T-helper 2 cell treated with Interferon-gamma antibody and Interleukin-4, amounts not matched to agents 5 μg/mL and 100 μg/mL, for 36 hours (primary cell): ENCODE results near the gene GPR3.

ENCODE experiments used
- DNase-seq: peaks from one replicate; pipeline ENCODE4 v3.0.0; 2021; ENCODE audit warnings: low spot score
- H3K27ac Mint-ChIP-seq: one replicate; pipeline ENCODE4 v1.8.0; 2021; ENCODE audit warnings: mild to moderate bottlenecking, mixed read lengths
- H3K27me3 Mint-ChIP-seq: one replicate; pipeline ENCODE4 v1.8.0; 2021; ENCODE audit warnings: low read depth, mixed read lengths
- H3K36me3 Mint-ChIP-seq: one replicate; pipeline ENCODE4 v1.8.0; 2021; ENCODE audit warnings: low read depth, mixed read lengths
- H3K4me1 Mint-ChIP-seq: one replicate; pipeline ENCODE4 v1.8.0; 2021; ENCODE audit warnings: low read depth, mixed read lengths
- H3K4me3 Mint-ChIP-seq: one replicate; pipeline ENCODE4 v1.8.0; 2022; ENCODE audit warnings: mild to moderate bottlenecking, moderate library complexity, mixed read lengths
- H3K9me3 Mint-ChIP-seq: one replicate; pipeline ENCODE4 v1.8.0; 2021; ENCODE audit warnings: mixed read lengths

The GPR3 gene

DNA sequence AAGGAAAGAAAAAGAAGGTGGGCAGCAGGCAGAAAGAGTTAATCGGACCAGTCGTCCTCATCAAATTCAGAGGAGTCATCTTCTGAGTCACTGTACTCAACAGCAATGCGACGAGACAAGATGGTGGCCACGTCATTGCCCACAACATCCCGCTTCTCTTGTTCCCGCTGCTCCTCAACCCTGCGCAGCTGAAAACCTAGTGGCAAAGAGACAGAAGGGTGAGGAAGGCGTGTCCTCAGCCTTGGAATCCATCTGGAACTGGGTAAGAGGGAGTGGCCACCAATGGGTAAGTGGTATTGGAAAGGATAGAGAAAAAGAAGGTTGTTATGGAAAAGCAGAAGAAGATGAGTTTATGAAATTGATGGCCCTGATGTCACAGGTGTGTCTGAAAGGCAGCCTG lies 15.7 kb downstream of the GPR3 start:
- Mint-ChIP-seq H3K4me3 (no peak overlapping the region), H3K27me3 (no peaks in the 10 kb centered on the region), H3K36me3 (peaks cover 41% of the 10 kb centered on the region), H3K4me1 (peaks cover 11% of the 10 kb centered on the region), H3K27ac (no peak overlapping the region), H3K9me3 (no peaks in the 10 kb centered on the region)
- no peak for DNase-seq

DNA sequence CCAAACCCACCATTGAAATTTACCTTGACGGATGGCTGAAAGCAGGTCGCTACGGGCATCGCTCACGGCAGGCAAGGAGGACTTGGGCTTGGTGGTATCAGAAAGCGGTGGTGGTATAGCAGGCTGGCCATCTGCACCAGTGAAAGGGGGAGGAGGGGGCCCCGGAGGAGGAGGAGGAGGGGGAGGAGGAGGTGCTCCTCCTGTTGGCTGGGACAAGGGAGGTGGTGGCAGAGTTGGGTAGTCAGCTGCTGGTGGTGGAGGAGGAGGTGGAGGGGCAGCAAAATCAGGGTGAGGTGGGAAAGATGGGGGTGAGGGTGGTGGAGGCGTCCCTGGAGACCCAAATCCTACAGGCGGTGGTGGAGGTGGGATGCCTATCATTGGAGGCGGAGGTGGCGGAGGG lies 17.2 kb downstream of the GPR3 start:
- Mint-ChIP-seq H3K4me1 (no peaks in the 10 kb centered on the region), H3K9me3 (no peaks in the 10 kb centered on the region), H3K4me3 (no peak overlapping the region), H3K27me3 (no peaks in the 10 kb centered on the region), H3K27ac (no peak overlapping the region), H3K36me3 (peaks cover 51% of the 10 kb centered on the region)
- no peak for DNase-seq

DNA sequence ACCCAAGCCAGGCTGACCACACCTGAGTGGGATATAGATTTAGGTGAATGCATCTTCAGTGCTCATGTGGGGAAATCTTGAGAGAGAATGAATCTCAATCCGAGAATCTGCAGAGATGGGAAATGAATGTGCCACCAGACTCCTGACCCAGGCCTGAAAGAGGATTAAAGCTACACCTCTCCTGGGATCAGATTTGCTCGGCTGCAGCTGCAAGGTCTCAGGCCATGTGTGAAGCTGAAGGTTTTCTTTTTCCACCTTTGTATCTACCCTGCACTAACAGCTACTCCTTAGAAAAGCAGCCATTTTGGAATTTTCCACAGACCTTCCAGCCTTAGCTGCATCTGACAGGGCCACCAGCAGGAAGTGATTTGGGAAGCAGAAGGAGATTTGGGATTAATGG lies 18.3 kb downstream of the GPR3 start:
- Mint-ChIP-seq H3K9me3 (no peaks in the 10 kb centered on the region), H3K4me3 (no peak overlapping the region), H3K27ac (no peak overlapping the region), H3K27me3 (no peaks in the 10 kb centered on the region), H3K4me1 (peaks cover 4% of the 10 kb centered on the region), H3K36me3 (peaks cover 58% of the 10 kb centered on the region)
- no peak for DNase-seq

DNA sequence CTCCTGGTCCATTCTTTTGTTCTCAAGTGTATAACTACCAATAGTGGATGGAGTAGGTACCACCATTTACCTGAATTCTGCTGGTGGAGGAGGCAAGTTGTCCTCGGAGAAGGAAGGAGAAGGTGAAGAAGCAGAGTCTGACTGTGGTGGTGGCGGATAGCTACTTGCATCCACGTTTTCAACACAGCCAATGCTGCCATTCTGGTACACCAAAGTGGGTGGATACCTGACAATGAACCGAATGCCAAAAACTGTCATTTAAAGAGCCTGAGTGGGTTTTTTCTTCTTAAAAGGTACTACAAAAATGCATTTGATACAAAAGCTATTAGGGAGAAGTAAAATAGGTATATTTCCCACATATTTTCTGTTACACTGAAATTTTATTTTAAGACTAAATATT lies 20.1 kb downstream of the GPR3 start:
- DNase-seq, result no peak
- Mint-ChIP-seq H3K27ac (no peak overlapping the region), H3K4me3 (no peak overlapping the region), H3K4me1 (peaks cover 15% of the 10 kb centered on the region), H3K9me3 (no peaks in the 10 kb centered on the region), H3K36me3 (peaks cover 65% of the 10 kb centered on the region), H3K27me3 (no peaks in the 10 kb centered on the region)

DNA sequence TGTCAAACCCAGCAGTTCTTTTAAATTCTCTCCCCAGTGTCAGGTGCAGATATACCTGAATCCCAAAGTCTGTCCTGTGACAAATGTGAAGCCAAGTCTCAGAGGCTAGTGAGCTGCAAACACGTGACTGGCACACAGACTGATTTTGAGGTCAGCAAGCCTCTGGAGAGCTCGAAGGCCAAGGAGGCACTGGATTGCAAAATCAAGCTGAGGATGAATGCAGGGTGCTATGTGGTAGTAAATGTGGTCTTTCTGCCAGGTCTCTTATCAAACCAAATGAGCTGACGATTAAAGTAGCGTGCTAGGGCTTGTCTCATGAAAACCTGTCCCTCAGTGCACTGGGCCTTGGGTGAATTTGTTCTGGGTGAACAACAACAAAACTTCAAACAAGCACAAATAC lies 20.6 kb downstream of the GPR3 start:
- Mint-ChIP-seq H3K27me3 (no peaks in the 10 kb centered on the region), H3K4me3 (no peak overlapping the region), H3K9me3 (no peaks in the 10 kb centered on the region), H3K4me1 (peaks cover 18% of the 10 kb centered on the region), H3K36me3 (peaks cover 66% of the 10 kb centered on the region), H3K27ac (no peak overlapping the region)
- no peak for DNase-seq

DNA sequence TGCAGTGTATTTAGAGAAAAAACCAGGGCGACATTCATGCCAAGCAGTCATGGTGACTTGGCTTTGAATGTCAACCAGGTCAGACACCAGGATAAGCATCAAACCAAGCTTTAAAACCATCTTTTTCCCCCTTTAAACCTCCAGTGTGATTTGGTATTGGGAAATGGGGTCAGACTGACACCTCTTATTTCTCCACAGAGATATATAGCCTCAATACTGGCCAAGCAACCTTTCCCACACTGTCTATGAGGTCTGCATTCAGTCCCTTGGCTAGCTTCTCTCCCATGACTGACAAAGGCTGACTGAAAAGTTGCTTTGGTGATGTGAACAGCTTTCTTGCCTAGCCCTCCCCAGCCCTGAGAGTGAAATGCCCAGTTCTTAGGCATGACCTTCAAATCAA lies 21.7 kb downstream of the GPR3 start:
- peaks cover 28% of the 10 kb centered on the region for H3K4me1 Mint-ChIP-seq
- no peak for DNase-seq
- no peak overlapping the region for H3K4me3 Mint-ChIP-seq
- H3K27ac Mint-ChIP-seq, result no peak overlapping the region
- H3K36me3 Mint-ChIP-seq, result peaks cover 69% of the 10 kb centered on the region
- no peaks in the 10 kb centered on the region for H3K9me3 Mint-ChIP-seq
- no peaks in the 10 kb centered on the region for H3K27me3 Mint-ChIP-seq

DNA sequence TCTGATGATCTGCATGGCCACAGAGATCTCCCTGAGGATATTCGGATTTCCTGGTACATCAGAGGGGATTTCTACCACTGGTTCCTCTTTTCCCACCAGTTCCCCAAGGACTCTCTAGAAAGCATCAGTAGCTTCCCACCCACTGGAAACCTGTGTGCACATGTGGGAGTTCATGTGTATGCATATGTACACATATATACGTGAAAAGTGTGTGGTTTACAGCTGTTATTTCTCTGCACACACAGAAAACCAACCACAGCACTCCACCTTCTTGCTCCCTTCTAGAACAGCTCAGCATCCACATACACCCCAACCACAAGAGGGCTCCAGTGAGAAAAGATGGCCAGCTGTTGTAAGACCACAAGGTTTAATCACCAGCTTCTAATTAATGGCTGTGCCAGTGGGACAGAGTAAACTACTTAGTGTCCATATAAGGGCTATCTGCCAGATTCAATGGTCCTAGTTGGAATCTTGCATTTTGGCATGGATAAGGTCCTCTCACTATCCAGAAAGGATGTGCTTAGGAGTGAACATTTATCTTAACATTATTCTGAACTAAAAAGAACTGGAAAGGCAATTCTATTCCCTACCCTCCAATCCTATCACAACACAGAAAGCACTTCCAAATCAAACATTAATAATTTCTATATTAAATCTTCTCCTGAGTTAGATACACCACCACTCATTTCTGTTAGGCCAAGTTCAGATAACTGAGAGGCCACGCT lies 24.1 kb downstream of the GPR3 start:
- Mint-ChIP-seq H3K27me3 (no peaks in the 10 kb centered on the region), H3K9me3 (no peaks in the 10 kb centered on the region), H3K4me3 (no peak overlapping the region), H3K36me3 (peaks cover 59% of the 10 kb centered on the region), H3K4me1 (peaks cover 37% of the 10 kb centered on the region), H3K27ac (peak overlapping the region; percentile 24)
- peak; percentile 52 for DNase-seq

DNA sequence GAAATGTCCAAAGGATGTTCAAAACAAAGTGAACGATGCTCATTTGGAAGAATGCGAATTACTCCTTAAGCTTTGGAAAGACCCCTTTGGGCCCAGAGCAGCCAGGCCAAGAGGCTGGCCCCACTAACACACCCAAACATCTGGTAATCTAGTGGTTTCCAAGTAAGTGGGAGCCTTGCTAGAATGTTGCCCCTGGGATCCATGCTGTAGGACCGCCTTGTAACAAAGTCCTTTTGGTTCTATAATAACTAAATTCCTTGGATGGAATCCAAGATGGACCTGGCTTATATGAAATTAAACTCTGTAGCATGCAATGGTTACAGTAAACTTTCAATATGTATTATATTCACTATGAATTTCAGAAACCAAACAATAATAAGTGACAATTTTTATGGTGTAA lies 25.3 kb downstream of the GPR3 start:
- no peaks in the 10 kb centered on the region for H3K9me3 Mint-ChIP-seq
- H3K4me1 Mint-ChIP-seq, result peaks cover 44% of the 10 kb centered on the region
- no peak for DNase-seq
- no peak overlapping the region for H3K4me3 Mint-ChIP-seq
- no peaks in the 10 kb centered on the region for H3K27me3 Mint-ChIP-seq
- peak overlapping the region; percentile 76 for H3K27ac Mint-ChIP-seq
- H3K36me3 Mint-ChIP-seq, result peaks cover 56% of the 10 kb centered on the region

DNA sequence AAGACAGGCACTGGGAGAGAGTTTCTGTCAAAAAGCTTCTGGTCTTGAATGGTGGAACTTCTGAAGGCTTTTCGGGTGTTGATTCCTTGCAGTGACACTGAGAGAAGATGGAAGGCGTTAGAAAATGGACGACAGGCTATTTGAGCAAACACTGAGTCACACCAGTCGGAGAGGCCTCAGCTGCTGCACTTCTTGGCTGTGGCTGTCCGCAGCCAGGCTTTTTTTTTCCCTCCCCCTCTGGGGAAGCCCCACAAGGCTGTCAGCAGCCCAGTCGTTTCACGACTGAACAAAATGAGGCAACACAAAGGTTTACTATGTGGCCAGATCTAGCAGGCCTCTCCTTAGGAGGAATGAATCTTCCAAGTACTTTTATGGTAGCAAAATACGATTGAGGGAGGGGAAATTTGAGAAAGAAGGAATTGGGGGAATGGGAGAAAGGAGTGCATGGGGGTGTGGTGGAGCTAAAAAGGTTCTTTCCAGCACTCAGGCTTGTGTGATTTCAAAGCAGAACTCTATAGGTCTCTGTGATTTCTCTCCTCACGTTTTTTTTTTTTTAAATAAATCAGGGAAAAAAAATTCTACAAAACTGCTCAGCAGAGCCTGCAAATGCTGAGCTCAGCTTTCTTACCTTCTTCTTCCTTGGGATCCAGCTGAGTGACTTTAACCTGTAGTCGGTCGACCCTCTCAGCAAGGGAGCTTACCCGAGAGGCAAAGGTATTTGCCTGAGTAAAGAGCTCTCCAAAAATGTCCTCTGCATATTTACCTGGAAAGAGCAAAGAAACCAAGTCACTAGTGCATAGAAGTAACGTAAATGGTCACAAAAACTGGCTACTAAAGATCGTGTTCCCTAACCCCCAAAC lies 26.1 kb downstream of the GPR3 start:
- no peaks in the 10 kb centered on the region for H3K27me3 Mint-ChIP-seq
- H3K36me3 Mint-ChIP-seq, result peaks cover 48% of the 10 kb centered on the region
- H3K27ac Mint-ChIP-seq, result peak overlapping the region; percentile 76
- no peaks in the 10 kb centered on the region for H3K9me3 Mint-ChIP-seq
- H3K4me3 Mint-ChIP-seq, result peak overlapping the region; percentile 45
- peaks cover 47% of the 10 kb centered on the region for H3K4me1 Mint-ChIP-seq
- peak; percentile 83 for DNase-seq

DNA sequence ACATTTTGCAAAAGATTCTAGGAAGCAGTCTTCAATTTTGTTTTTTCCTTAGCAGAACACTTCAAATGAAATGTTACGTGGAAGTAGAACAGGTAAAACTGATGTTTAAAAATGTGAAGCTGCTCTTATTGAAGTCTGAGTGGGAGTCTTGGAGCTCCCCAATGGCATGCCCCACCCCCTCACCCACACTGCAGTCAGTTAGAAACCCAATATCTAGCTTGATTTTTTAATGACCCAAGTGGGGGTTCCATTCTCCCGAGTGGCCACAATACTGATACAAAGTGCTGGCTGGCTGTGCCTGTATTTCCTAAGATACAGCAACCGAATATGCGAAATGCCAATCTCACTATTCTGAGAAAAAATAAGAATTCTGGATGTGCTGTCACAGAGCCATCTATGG lies 31.3 kb downstream of the GPR3 start:
- H3K27me3 Mint-ChIP-seq, result no peaks in the 10 kb centered on the region
- H3K4me3 Mint-ChIP-seq, result no peak overlapping the region
- peaks cover 54% of the 10 kb centered on the region for H3K4me1 Mint-ChIP-seq
- no peak for DNase-seq
- no peaks in the 10 kb centered on the region for H3K9me3 Mint-ChIP-seq
- peaks cover 30% of the 10 kb centered on the region for H3K36me3 Mint-ChIP-seq
- H3K27ac Mint-ChIP-seq, result no peak overlapping the region

DNA sequence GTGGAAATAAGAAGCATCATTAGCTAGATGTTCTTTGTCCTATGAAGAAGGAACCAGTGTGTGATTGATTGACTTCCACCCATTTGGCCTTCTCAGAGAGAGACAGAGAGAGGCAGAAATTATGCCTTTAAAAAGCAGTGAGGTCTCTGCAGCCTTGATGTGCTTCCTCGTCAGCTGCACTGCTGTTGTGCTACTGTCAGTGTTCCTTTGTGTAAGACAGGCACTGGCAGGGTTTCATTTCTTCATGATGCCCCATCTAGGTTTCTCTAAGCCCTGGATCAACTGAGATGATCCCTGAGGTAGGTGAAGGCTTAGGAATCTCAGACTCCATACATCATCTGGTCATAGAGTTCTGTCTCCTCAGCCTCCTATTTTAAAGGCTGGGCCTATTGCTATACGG lies 34.9 kb downstream of the GPR3 start:
- H3K27me3 Mint-ChIP-seq, result no peaks in the 10 kb centered on the region
- no peak overlapping the region for H3K27ac Mint-ChIP-seq
- H3K4me3 Mint-ChIP-seq, result peak overlapping the region; percentile 16
- DNase-seq, result no peak
- H3K36me3 Mint-ChIP-seq, result peaks cover 26% of the 10 kb centered on the region
- no peaks in the 10 kb centered on the region for H3K9me3 Mint-ChIP-seq
- H3K4me1 Mint-ChIP-seq, result peaks cover 63% of the 10 kb centered on the region

DNA sequence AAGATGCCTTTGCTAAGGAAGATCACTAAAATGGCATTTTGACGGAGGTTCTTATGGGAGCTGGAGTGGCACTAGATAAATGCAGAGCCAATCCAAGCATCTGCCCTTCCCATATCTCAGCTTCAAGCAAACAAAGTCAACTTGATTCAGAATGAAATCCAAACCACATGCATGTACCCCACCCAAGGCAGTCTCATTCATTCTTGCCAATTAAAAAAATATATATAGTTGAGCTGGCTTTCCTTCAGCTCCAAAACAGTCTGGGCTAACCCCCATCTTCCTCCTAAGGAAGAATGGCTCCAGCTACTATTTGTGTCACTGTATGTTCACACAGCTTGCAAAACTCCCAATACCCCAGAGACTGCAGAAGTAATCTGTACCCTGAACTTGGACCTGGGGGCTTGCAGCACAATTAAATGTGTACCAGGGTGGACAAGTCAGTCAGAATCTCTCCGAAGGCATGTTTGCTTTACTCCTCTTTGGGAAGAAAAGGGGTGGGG lies 35.4 kb downstream of the GPR3 start:
- no peaks in the 10 kb centered on the region for H3K27me3 Mint-ChIP-seq
- H3K27ac Mint-ChIP-seq, result peak overlapping the region; percentile 84
- peaks cover 26% of the 10 kb centered on the region for H3K36me3 Mint-ChIP-seq
- no peak for DNase-seq
- peak overlapping the region; percentile 81 for H3K4me3 Mint-ChIP-seq
- H3K4me1 Mint-ChIP-seq, result peaks cover 60% of the 10 kb centered on the region
- no peaks in the 10 kb centered on the region for H3K9me3 Mint-ChIP-seq

DNA sequence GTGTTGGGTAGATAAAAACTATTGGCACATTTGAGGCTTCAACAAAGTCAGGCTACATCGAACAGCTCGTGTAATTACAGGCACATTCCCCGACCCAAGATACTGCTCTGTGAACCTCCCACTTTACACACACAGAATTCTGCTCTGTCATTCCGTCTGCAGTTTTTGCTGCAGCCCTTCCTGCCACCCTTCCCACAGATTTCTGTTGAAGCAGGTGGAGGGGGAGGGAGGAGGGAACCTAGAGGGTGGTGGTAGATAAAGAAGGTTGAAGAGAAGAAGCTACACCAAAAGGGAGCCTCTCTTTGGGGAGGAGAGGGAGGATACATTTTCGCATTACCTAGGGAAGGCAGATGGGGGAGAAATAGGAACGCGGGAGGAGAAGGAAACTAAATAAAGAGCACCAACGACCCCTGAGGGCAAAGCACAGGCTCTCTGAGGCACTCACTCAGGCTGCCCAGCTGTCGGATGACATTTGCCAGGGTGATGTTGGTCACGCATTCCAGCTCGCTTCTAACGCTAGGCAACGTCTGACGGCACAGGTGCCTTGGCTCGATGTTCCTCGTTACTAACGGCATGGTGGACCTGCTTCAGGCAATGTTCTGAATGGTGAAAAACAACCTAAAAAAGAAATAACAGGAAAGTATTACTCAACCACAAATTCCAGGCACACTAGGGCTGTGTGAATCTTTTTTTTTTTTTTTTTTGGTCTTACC lies 36.0 kb downstream of the GPR3 start:
- Mint-ChIP-seq H3K36me3 (peaks cover 26% of the 10 kb centered on the region), H3K27me3 (no peaks in the 10 kb centered on the region), H3K4me1 (peaks cover 63% of the 10 kb centered on the region), H3K9me3 (no peaks in the 10 kb centered on the region), H3K4me3 (peak overlapping the region; percentile 81), H3K27ac (peak overlapping the region; percentile 84)
- no peak for DNase-seq

DNA sequence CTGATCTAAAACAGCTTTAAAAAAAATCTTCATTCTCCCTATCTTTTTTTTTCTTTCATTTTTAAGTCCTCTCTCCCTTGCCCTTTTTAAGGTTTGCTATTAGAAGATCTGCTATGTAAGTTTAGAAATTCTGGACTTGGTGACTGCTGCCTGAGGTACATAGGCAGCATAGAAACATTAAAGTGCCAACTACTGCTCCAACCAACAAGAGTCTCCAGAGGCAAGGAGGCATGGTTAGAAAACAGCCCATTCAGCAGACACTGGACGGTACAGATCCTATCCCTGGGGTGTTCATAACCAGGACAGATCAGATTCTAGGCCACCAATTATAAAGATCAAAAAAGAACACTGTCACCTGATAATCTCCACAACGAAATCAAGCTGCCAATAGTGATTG lies 36.6 kb downstream of the GPR3 start:
- no peak for DNase-seq
- peaks cover 28% of the 10 kb centered on the region for H3K36me3 Mint-ChIP-seq
- peak overlapping the region; percentile 84 for H3K27ac Mint-ChIP-seq
- H3K4me3 Mint-ChIP-seq, result peak overlapping the region; percentile 81
- no peaks in the 10 kb centered on the region for H3K27me3 Mint-ChIP-seq
- H3K4me1 Mint-ChIP-seq, result peaks cover 61% of the 10 kb centered on the region
- H3K9me3 Mint-ChIP-seq, result no peaks in the 10 kb centered on the region
